HG03097 (cell line): ENCODE results near the gene NFASC.

Experiments
- ATAC-seq: cut with Tn5 transposase; IDR thresholded peaks from one replicate; pipeline ENCODE4 v1.9.1; 2021; ENCODE audit not compliant: unreplicated experiment, low FRiP score

The NFASC gene

DNA sequence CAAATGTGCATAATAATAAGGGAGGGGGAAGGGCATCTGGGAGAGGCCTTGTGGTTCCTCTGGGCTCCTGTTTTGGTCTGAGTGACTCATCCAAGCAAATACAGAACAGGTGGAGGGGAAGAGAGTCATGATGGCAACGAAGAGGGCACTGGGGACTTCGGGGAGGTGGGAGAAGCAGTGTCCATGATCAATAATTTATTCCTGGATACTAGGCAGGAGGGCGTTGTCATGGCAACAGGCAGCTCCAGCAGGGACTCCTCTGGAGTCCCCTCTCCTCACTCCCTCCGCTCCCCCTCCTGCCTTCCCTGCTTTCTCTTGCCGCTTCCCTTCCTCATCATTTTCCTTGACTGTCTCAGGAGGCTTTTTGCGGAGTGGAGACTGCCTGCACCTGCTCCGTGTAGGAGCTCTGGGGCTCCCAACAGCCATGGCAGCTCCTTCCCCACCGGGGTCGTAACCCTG, 12.3 kb upstream of the NFASC start:
- no peak for ATAC-seq

- ATAC-seq = no peak
These were observed 10.8 kb upstream of the NFASC start for GRCh38 chr1:204859861-204860267.

DNA sequence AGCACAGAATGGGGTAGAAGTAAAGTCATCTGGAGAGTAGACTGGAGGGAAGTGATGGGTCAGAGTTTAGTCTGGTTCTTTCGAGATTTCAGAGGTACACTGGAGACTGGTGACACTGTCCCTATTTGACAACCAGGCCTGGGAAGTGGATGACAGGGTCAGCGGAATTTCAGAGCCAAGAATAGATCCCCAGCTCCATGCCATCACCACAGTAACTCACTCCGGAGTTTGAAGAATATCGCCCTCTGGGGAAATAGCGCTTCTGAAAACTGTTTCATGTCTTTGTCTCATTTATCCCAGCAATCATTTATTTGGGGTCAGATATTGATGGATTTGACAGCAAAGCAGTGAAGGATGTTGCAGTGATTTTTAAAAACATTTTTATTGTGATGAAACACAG, 7.6 kb upstream of the NFASC start:
- no peak for ATAC-seq

GRCh38 chr1:204863730-204864129, 6.9 kb upstream of the NFASC start:
- ATAC-seq = no peak

DNA sequence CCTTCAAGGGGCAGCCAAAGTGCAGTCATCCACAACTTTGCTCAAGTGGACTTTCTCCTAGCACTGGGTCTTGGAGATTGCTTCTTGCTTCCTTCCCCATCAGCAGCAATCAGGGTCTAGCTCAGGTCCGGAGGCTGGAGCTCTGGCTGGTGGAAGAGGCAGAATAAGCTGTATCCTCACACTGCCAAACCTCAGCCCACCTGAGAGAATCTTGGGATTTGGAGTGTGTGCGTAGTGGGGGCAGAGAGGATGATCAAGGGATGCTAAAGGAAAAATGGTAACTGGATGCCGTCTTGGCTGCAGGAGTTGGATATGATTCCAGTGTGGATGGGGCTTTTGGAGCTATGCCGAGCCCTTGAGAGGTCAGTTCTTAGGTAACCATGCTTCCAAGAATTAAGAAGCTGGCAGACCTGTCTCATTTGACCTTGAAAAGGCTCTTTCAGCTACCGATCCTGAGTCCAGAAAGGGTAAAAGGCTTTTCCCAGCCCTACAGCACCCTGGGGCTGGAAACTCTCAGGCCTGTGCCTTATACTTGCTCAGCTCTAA, 4.5 kb upstream of the NFASC start:
- no peak for ATAC-seq

DNA sequence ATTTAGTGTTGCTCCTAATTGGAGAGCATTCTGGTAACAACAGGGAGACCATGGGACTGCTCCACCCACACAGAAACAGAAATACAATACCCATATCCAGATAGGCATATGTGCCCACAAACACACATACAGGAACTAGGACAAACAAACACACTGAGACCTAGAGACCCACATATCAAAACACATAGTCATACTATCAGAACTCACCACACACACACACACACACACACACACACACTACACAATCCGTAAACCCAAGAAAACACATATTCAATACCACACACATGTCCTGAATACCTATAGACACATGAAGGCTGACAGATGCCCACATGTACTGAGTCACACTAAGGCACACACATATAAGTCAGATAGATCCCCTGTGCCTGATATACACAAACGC, 3.5 kb upstream of the NFASC start:
- no peak for ATAC-seq

GRCh38 chr1:204867666-204868339, 2.9 kb upstream of the NFASC start:
- ATAC-seq = no peak

DNA sequence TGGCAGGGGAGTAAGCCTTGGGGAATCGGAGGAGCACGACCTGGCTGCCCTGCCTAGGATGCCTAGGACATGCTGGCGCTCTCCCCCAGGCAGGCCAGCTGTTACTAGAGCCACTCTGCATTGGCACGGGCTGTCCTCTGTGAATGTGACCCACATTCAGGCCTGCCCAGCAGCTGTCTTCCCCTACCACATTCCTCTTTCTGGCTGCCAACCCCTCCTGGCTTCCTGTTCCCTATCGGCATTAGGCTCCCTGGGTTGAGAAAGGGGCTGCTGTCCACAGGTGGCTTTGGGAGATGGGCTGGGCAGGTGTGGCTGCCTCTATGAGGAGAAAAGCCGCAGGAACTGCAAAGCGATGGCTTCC, 2.3 kb upstream of the NFASC start:
- ATAC-seq = no peak

- ATAC-seq = no peak
These were observed 1.6 kb upstream of the NFASC start for GRCh38 chr1:204869097-204869496.

GRCh38 chr1:204871405-204872037, 859 bp downstream of the NFASC start:
- no peak for ATAC-seq

DNA sequence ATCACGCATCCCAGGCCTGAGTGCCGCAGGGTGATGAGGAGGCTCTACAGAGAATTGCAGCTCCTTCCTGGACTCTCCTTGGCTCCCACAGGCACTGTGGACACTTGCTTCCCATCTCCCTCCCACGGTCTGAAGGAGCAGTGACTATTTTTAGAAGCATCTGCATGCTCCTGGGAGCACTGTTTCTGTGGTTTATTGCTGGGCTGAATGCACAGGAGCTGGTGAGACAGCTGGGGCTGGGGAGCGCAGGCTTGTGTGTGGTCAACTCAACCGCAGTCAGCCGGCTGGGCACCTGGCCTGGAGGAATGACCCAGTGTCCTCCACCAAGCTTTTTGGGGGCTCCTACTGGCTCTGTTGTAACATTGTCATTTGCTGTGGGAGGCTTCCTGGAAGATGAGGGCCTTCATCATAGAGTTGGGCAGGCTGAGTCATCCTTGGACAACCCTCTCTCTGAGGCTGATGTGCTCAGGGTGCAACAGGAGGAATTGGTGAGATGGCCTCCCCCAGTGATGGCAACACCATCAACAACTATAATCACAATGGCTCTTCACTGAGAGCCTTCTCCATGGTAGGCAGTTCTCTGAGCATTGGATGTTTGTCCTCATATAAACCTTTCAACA, 1.7 kb downstream of the NFASC start:
- no peak for ATAC-seq

GRCh38 chr1:204873176-204873575, 2.5 kb downstream of the NFASC start:
- no peak for ATAC-seq

DNA sequence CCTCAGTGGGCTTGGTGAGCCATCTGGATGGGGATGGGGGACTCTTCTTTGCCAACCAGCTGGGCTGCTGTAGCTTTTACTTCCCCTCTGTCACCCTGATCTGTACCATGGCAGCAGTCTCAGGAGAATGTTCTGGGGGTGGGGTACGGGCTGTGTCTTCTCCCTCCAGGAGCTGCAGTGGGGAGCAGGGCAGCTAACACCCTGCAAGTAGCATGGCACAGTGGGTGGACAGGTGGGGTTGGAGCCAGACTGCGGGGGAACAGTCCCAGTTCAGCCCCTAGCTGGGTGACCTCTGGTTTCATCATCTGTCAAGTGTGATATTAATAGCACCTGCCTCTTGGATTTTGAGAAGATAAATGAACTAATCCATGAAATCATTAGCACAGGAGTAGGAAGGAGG, 3.1 kb downstream of the NFASC start:
- no peak for ATAC-seq

- ATAC-seq = no peak
These were observed 3.6 kb downstream of the NFASC start for GRCh38 chr1:204874274-204874673.

DNA sequence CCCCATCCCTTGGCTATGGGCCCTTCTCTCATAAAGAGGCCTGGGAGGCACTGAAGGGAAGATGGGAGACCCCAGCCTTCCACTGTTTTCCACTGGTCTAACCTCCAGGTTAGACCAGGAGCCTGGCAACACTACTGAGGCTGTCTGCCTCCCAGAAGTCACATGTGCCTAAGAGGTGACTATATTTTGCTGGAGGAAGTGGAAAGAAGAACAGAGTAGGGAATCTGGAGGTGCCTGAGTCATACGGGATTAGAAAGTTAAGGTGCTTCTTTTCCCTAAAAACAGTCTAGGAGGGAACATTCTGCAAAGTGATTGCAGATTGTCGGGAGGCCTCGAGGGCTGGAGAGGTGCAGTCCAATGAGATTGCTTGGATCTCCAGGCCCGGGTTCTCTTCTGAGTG, 4.6 kb downstream of the NFASC start:
- ATAC-seq = no peak

GRCh38 chr1:204878621-204879234, 8.1 kb downstream of the NFASC start:
- ATAC-seq = no peak

- no peak for ATAC-seq
These were observed 8.7 kb downstream of the NFASC start for GRCh38 chr1:204879351-204879750.

GRCh38 chr1:204880906-204881305, 10.2 kb downstream of the NFASC start:
- no peak for ATAC-seq

GRCh38 chr1:204882479-204882878, 11.8 kb downstream of the NFASC start:
- ATAC-seq = no peak

GRCh38 chr1:204883405-204883804, 12.7 kb downstream of the NFASC start:
- no peak for ATAC-seq

GRCh38 chr1:204885288-204885711, 14.6 kb downstream of the NFASC start:
- no peak for ATAC-seq
